Lower leg skin (tissue), 3 donors: ENCODE measurements around the gene NEURL3.

ENCODE experiments used
- POLR2A ChIP-seq, 2 donors: fragments of 450-650 bp; IDR thresholded peaks; one replicate each; pipeline ENCODE4 v1.6.1; 2016 to 2017; ENCODE audit warnings: antibody characterized with exemption in 2 of 2, mild to moderate bottlenecking in 1 of 2, moderate library complexity in 1 of 2
- TF ChIP-seq, protein P1 (sequence below), 3 donors: fragments of 450-650 bp; IDR thresholded peaks; one replicate each; pipeline ENCODE4 v1.5.1; 2016; ENCODE audit warnings: antibody characterized with exemption in 3 of 3, mild to moderate bottlenecking in 3 of 3, moderate library complexity in 2 of 3

DNA sequence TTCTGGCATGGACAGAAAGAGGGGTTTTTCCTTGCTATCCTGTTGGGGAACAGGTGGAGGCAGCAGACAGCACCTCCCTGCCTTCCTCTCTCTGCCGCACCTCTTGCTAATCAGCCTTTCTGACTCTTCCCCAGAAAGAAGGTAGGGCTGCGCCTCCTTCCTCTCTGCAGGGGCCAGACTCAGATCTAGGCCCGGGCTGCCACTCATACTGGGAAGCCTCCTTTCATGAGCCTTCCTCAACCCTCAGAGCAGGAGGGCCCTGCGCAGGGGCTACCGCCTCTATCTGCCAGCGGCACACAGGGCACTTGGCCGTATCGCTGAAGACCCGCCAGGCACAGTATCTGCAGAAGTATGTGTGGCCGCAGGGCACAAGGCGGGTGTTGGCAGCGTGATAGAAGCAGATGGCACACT lies 7.1 kb downstream of the NEURL3 start:
- TF ChIP-seq, protein P1, sequence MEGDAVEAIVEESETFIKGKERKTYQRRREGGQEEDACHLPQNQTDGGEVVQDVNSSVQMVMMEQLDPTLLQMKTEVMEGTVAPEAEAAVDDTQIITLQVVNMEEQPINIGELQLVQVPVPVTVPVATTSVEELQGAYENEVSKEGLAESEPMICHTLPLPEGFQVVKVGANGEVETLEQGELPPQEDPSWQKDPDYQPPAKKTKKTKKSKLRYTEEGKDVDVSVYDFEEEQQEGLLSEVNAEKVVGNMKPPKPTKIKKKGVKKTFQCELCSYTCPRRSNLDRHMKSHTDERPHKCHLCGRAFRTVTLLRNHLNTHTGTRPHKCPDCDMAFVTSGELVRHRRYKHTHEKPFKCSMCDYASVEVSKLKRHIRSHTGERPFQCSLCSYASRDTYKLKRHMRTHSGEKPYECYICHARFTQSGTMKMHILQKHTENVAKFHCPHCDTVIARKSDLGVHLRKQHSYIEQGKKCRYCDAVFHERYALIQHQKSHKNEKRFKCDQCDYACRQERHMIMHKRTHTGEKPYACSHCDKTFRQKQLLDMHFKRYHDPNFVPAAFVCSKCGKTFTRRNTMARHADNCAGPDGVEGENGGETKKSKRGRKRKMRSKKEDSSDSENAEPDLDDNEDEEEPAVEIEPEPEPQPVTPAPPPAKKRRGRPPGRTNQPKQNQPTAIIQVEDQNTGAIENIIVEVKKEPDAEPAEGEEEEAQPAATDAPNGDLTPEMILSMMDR (IDR thresholded peaks at IDR 0.05) = no peak
- no peak for TF ChIP-seq POLR2A (IDR thresholded peaks at IDR 0.05)
